HG03064 (cell line): ENCODE measurements around the gene EXD1.
A peak's percentile ranks its signal among the peaks of the same experiment; 100 is the strongest.
"Not testable (repeated sequence)": the region's sequence is repeated elsewhere in the genome, so short reads cannot be mapped to it uniquely, and the experiment has no call there.

ENCODE experiments used
- ATAC-seq: cut with Tn5 transposase; IDR thresholded peaks from one replicate; pipeline ENCODE4 v1.9.1; 2021; ENCODE audit warnings: low read depth; ENCODE audit not compliant: unreplicated experiment

Gene EXD1, protein sequence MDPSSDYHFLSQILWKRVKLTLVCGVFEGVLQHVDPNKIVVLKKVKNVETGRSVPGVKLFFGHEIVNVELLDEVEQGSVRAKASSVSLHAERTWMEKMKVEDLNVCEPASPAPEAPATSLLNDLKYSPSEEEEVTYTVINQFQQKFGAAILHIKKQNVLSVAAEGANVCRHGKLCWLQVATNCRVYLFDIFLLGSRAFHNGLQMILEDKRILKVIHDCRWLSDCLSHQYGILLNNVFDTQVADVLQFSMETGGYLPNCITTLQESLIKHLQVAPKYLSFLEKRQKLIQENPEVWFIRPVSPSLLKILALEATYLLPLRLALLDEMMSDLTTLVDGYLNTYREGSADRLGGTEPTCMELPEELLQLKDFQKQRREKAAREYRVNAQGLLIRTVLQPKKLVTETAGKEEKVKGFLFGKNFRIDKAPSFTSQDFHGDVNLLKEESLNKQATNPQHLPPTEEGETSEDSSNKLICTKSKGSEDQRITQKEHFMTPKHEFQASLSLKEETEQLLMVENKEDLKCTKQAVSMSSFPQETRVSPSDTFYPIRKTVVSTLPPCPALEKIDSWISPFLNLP

DNA sequence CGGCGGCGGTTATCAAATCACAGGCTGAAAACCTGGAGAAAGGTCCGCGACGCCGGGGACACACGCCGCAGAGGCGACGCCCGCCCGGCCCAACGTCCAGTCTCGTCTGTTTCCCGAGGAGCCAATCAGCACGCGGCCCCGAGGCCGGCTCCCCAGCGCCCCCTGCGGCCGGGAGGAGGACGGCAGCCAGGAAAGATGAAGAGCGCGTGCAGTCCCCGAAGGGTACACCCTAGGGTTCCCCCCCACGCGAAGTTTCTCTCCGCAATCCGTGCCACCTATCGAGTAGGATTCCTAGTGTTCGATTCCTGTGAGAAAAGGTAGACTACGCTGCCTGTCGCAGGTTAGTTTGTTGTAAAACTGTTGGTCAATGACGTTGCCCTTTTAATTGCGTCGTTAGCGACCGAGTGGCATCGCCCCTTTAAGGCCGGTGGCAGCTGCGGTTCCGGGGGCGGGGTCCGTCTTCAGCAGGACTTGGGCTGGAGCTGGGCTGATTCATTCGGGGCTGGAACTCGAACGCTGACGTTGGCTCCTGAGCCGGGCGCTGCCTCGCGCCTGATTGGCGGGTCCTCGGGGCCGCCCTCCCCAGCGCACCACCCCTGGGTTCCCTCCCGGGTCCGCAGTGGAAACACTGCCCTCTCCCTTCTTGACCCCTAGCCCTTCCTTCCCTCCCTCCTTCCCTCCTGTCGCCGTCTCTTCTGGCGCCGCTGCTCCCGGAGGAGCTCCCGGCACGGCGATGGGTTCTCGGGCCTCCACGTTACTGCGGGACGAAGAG, at the start of gene EXD1, which contains the start of gene CHP1:
EXD1 (minus strand) TSS at position 108 of the 772 bp plus-strand sequence. CDS start 4,182 bp downstream, outside the sequence.
CHP1 (plus strand) TSS at position 619 of the 772 bp plus-strand sequence; CDS start at position 734, 115 bp downstream.
- peak; percentile 91 for ATAC-seq

- no peak for ATAC-seq
Measured at GRCh38 chr15:41279535-41280283, 49.2 kb upstream of the EXD1 start.

DNA sequence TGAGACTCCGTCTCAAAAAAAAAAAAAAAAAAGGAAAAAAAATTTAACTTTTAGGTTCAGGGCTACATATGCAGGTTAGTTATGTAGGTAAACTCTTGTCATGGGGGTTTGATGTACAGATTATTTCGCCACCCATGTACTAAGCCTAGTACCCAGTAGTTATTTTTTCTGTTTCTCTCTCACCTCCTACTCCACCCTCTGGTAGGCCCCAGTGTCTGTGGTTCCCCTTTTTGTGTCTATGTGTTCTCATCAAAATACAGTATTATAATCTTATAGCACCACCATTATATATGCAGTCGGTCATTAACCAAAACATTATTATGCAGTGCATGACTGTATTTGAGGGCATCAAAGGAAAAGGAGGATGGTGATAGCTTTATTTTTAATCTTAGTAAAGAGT, 47.8 kb upstream of the EXD1 start:
- ATAC-seq, result no peak

DNA sequence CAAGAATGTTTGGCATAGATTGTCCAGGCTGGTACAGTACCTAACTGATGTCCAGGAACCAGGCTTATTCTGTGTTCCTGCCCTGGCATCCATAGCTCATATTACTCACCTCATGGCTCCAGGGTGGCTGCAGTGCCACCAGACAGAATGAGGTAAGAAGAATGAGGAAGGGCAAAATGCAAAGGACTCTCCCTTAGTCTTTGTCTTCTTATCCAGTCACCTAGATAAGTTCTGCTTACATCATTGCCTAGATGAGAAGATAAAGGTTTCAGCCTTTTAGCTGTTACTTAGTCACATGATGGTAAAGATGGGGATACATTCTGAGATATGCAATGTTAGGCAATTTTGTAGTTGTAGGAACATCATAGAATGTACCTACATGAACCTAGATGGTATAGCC, 46.3 kb upstream of the EXD1 start:
- no peak for ATAC-seq

DNA sequence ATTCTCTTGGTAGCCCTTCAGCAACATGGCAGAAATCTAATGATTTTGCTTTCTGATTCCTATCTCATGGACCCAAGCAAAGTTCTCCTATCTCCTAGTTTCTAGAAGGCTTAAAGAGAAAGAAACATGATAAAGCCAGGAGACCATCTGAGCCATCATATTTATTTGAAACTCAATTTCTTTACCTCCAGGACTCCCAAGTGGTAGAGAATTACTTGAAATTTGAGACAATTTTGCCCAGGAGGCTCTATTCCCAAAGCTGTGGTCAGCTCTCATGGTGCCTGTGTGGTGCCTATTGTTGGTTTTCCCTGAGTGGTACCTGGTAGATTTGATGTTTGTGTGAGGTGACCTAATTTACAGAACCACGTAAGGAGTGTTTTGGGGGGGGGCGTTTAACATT, 39.3 kb upstream of the EXD1 start:
- ATAC-seq, result no peak

- ATAC-seq, result no peak
Measured at GRCh38 chr15:41263891-41264351, 33.4 kb upstream of the EXD1 start.

GRCh38 chr15:41262571-41262970, 32.0 kb upstream of the EXD1 start:
- no peak for ATAC-seq

DNA sequence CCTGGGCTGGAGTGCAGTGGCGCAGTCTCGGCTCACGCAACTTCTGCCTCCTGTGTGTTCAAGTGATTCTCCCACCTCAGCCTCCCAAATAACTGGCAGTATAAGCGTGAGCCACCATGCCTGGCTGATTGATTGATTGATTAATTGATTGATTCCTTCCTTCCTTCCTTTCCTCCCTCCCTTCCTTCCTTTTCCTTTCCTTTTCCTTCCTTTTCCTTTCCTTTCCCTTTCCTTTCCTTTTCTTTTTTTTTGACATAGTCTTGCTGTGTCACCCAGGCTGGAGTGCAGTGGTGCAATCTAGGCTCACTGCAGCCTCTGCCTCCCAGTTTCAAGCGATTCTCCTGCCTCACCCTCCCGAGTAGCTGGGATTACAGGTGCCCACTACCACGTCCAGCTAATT, 30.4 kb upstream of the EXD1 start:
- ATAC-seq, result not testable (repeated sequence)

- ATAC-seq, result no peak
Measured at GRCh38 chr15:41259546-41260189, 29.1 kb upstream of the EXD1 start.

DNA sequence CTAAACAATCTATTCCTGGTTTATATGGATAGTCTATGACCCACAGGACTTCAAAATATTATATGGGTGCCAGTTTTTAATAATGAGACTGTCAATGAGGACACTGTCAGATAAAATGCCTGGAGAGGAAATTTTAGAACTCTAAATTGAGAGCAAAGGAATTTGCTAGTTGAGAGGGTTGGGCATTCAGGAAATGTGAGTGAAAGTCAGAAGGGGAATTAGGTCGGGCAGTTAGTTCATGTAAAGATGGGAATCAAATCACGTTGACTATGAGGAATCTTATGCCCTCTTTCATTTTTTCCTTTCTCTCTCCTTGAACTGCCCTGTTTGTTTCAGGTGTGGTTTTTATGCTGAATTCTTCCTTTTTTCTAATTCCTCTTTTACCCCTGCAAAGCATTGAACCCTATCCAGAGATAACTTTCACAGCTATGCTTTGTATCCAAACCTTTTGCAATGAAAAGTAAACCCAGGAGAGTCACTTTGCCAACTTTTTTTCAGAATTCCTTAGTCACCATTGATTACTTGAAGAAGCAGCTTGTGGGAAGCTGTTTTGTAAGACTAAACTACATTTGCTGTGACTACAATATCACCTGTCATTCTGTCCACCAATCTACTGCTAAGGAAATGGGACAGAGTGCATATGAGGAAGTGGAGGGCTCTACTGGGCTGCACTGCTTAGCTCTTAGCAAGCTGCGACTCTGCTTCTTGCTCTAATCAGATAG, 28.4 kb upstream of the EXD1 start:
- no peak for ATAC-seq

DNA sequence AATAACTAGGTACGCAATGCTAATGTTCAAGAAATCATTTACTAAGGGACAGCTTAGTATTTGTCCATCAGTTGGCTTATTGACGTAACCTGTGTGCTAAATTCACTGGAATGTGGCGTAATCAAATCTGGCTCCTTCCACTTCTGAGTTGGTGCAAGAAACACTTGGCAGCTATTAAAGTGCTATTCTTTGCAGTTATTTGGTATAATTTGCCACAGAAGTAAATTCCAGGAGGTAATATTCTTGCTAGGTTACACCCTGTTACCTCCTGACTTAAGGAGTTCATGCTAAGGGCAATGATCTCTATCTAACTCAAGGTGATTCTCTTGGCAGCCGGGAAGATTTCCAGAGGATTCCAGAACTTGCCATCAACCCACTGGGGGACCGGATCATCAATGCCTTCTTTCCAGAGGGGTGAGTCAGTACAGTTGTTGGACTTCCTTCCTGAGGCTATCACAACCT, 26.1 kb upstream of the EXD1 start:
- no peak for ATAC-seq

DNA sequence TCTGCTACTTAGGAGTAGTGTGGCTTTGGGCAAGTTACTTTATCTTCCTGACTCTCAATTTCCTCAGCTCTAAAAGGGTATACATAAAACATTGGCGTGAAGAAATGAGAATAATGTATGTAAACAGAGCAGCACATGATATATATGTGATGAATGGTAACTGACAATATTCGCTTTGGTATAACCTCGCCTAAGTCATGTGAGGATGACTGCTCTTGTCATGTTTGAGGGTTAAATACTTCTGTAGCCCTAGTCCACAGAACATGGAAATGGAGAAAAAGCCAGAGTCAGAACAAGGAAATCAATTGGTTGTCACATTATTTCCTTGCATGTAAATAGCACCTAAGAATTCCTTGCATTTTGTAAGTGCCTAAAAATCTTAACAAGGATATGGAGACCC, 25.5 kb upstream of the EXD1 start:
- no peak for ATAC-seq

DNA sequence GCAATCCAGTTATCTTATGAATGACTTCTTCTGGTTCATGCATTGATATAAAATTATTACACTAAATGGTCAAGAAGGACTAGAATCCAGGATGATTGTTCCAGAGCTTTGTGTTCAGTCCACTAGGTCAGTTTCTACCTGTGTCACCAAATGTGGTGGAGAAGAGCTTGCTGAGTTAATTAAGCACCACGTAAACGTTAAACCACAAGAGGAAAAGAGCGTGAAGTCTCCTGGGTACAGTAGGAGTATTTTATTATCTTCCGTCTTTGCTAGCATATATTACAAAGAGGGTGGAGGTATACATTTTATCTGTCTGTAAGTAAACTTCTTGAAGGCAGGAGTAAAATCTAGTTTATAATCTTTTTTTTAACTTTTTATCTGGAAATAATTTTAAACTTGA, 24.0 kb upstream of the EXD1 start:
- ATAC-seq, result no peak

GRCh38 chr15:41251411-41251810, 20.9 kb upstream of the EXD1 start:
- ATAC-seq, result no peak

DNA sequence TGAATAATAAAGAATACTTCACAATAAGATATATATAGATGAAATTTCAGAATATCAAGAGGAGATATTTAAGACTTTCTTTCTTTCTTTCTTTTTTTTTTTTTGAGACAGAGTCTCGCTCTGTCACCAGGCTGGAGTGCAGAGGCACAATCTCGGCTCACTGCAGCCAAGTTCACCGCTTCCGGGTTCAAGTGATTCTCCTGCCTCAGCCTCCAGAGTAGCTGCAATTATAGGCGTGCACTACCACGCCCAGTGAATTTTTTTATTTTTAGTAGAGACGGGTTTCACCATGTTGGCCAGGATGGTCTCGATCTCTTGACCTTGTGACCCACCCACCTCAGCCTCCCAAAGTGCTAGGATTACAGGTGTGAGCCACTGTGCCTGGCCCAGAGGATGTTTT, 20.2 kb upstream of the EXD1 start:
- not testable (repeated sequence) for ATAC-seq

GRCh38 chr15:41241221-41241964, 10.8 kb upstream of the EXD1 start:
- ATAC-seq, result no peak

DNA sequence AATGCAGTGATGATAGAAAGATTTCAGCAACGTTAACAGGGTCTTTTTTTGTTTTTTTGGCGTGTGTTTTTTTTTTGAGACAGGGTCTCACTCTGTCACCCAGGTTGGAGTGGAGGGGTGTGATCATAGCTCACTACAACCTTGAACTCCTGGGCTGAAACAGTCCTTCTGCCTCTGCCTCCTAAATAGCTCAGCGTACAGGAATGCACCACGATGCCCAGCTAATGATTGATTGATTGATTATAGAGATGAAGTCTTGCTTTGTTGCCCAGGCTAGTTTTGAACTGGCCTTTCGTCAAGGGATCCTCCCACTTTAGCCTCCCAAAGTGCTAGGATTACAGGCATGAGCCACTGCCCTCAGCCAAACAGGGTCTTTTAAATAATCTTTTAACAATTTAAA, 7.5 kb upstream of the EXD1 start:
- no peak for ATAC-seq

DNA sequence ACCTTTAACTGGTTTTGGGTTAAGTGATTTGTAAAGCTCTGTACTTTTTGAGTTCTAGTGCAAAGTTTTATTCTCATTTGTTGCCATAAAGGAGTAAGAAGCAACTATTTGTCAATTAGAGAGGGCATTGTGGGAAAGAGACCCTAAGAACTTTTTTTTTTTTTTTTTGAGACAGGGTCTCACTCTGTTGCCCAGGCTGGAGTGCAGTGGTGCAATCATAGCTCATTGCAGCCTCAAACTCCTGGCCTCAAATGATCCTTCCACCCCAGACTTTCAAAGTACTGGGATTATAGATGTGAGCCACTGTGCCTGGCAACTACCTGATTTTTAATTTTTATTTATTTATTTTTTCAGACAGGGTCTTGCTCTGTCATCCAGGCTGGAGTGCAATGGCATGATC, 5.4 kb upstream of the EXD1 start:
- no peak for ATAC-seq

GRCh38 chr15:41235228-41235627, 4.7 kb upstream of the EXD1 start:
- ATAC-seq, result not testable (repeated sequence)
